A172 (cell line): ENCODE data around the gene MITF. TPM values are rescaled to one million over a fixed set of nuclear protein-coding genes. Genes with fewer than 3 reads are reported as not detected.

ENCODE experiments used
- DNase-seq: peaks from one replicate; pipeline ENCODE4 v3.0.0-alpha.2; 2015; ENCODE audit warnings: low spot score
- total RNA-seq: library from RNA; depleted of rRNA; stranded (reverse); fragments of >200 nt; shearing (Covaris generic); gene quantifications from 2 replicates; pipeline ENCODE4 v1.2.3, GENCODE V29; 2014

MITF gene
- total RNA-seq, 1 experiment from 2014 or later = 25.6 TPM

DNA sequence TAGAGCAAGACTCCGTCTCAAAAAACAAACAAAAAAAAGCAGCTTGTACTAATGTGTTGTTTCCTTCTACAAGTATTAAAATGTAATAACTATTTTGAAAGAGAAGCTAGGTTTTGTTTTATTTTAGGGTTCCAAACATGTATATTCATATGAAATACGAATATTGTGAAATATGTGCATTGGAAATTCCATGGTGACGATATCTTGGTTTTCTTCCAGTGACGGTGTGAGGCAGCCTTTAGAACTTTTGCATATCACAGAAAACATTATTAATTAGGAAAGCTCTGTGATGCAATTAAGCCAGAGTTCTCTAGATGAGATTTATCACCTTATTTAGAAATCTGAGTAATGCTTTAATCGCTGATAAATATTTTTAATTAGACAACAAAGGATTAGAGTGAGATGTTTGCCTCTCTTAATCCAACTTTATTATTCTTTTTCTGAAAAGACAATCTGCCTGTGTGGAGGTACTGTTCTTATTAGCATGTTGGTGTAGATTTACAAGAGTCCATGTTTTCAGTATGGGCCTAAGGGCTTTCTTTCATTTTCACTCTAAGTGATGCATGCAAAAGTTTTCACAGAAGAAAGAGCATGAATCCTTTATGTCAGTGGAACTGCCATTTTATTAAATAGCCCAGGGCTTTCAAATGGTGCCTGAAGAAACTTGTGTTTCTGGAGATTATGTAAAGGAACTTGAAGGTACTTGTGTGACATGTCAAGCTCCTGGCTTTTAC lies 222.6 kb downstream of the MITF start:
- no peak for DNase-seq

DNA sequence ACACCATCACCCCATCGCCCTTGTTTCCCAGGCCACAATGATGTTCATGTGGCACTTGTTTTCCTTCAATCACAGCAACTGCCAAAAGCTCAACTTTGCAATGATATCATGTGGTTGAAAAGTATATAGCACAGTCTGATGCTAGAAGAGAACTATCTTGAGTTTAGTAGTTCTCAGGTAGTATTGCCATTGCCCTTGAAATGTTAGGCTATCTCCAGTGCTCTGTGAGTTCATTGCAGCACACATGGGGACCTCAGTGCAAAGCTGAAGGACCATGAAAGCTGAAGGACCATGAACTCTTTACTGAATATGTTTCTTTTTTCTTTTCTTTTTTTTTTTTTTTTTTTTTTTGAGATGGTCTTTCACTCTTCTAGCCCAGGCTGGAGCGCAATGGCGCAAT lies 224.4 kb downstream of the MITF start:
- no peak for DNase-seq

DNA sequence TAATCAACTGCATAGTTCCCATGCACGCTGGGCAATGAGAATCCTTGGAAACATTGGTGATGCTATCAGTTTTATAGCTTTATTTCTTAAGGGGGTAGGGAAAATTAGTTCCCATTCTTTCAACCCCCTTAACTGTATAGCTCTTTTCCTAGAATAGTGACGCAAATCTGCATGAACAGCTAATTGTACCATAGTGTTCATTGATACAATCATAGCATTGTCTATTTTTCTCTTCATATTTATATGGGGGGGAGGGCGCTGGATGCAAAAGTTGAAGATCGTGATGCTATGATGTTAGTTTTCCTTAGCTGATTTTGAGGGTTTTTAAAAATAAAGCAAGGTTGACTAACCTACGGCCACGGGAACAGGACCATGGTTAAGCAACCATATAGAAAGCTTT lies 227.9 kb downstream of the MITF start:
- DNase-seq = no peak

DNA sequence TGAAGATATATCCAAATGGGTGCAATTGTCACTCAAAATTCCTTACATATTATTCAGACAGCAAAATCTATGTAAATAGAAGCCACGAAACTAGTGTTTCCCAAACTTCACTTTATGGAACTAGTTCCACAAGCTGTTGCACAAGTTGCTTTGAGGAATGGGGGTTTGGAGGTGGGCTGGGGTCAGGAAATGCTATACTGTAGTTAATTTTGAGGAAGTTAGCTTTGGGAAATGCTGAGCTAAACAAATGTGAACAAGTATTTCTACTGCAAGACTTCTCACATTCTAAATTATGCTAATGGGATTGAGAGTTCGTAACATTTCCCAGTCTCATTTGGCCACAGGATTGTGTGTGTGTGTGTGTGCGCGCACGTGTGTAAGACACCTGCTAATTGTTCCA lies 231.6 kb downstream of the MITF start:
- no peak for DNase-seq

DNA sequence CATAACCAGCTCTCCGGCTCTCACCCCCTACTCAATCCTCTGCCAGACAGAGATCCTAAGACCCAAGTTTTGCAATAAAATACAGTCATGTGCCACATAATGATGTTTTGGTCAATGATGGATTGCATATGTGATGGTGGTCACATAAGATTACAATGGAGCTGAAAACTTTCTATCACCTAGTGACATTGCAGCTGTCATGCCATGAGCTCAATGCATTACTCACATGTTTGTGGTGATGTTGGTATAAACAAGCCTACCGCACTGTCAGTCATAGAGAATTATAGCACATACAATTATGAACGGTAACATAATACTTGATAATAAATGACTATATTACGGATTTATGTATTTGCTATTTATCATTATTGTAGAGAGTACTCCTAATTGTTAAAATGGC lies 233.4 kb downstream of the MITF start:
- DNase-seq = no peak

DNA sequence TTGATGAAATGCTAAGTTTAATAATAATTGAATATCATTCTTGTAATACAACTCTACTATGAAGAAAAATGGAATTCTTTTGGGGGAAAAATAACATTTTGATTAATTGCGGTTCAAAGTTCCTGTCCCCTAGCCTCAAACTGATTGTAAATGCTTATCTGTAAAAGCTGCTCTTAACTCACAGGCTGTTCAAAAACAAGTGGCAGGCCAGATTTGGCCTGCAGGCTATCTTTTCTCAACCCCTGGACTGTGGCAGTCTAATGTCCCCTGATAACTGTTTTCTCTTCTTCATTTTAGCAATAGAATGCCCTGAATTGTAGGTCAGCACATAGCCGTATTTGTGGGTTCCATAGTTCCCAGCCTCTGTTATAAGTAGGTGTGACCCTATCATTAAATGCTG lies 236.8 kb downstream of the MITF start:
- DNase-seq = no peak

DNA sequence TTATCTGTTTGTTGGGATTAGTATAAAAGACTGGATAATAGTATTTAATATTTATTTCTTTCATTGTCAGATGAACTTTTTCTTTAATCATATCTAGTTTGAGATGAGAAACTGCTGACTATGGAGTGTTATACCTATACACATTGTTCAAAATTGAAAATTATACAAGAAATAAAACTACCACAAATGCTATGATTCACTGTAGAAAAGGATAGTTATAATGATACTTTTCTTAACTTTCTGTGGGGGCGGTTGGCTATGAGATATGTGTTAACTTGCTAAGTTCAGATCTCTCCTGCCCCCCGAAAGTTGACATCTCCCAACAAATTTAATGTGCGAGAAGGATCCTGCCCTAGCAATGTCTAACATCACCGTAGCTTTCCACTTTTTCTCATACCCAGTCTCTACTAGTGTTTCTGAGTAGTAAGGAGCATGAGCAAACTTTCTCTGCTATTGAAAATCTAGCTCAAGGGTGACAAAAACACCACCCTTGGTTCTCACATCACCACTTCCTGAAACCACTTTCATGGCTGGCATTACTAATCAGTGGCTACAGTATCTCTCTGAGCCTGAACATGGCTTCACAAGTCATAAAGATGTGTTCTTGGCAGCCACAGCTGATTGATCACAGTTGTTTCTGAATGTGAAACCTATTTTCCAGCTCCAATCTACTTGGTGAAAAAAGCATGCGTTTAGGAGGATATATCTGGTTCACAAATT lies 244.4 kb downstream of the MITF start:
- DNase-seq = no peak

DNA sequence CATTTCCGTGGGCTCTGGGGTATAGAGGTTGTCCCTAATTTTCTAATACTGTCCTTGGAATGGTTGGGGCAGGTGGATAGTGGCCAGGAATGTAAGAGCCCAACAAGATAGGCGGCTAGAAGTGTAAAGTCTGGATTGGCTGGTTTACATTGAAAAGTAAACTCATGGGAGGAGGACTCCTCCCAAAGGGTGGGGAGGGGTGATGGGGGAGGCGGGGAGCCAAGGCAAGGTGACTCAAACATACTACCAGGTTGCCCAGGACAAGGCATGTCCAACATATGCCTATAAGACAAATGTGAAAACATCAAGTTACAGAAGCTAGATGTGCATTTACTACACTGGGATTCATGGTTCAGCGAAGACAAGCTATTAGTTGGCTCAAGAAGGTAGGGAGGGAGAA lies 246.0 kb downstream of the MITF start:
- no peak for DNase-seq

DNA sequence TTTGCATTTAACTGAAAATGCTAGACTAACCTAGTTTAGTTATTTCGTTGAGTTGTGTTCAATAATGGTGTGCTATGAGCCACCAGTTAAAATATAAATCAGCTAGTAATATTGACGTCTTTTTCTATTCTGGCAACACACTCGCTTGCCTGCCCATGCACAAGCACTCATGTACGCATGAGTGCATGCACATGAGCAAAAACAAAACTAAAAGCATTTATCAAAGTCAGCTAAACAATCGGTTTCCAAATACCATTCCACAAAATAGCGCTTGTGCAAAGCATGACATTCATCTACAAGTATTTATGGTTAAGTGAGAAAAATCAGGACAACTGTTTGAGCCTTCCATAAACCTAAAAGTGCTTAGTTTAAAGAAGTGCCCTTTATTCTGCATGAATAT lies 247.2 kb downstream of the MITF start:
- DNase-seq = no peak

DNA sequence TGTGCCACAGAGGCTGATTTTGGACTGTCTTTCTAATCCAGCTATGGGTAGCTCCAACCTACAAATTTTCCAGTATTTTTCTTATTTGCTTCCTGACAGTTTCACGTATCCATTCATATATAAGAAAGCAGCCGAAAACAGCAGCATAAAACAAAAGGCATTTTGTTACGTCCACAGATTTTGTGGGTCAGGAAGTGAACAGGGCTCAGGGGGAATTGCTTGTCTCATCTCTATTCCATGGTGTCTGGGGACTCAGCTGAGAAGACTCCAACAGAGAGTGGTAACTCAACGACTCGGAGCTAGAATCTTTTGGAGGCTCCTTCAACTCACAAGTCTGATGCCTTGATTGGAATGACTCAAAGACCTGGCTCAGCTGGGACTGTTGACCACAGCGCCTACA lies 248.6 kb downstream of the MITF start:
- no peak for DNase-seq

DNA sequence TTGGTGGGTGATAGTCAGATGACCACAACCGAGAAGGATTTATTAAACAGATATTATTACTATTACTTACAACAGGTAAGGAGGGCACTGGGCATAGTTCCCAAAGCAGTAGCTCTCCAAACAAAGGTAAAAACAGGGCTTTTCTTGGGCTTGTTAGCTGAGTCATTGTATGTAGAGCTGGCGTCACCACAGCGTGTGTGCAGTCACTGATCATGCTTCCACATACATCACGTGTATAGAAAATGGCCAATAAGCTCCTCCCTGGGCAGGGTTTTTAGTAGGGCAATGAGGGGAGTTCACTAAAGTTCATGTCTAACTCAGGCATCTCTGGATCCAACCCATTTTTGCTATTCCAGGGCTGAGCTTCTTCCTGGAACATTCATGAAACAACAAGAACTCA lies 254.5 kb downstream of the MITF start:
- no peak for DNase-seq

DNA sequence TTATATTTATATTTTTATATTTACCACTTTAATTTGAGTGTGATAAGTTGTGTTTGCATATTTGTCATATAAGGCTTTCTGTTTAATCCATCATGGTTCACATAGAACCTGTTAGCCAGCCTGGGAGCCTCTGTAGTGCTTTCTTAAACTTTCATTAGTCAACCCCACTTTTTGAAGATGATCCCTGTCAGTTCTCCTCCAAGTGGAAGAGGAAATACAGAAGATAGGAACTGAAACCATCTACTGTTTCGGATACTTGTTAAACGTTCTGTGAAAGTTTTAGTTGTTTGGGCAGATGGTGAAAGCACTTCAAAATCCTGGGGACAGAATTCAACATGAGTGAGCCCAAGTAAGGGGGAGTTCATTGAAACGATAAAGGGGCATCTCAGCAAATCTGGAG lies 255.7 kb downstream of the MITF start:
- DNase-seq = no peak

DNA sequence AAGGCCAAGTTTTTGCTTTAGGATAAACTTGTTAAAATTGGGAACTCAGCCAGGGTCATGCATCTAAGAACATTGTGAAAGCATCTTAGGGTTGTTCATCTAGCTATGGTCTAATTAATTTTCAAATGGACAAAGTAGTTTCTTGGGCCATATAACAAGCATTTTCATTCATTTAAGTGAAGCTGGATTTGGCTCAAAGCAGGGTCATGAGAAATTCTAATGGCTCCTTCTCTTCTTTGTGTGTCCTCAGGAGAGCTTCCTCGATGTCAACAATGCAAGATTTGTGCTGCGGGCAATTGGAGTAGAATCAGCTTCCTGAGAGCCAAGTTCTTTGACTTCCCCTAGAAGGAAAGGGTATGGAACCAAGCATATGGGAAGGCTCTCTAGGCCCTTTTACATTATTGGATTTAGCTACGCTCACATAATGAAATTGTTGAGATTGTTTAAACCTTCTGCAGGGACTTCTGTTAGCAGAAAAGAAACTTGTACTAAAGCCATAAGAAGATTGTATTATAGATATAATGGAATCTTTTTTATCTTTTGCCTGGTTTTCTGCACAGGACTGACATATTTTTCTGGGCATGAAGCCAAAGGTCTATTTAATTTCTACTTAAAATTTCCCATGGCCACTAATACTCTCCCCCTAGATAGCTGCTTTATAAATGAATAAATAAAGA lies 258.5 kb downstream of the MITF start:
- no peak for DNase-seq

DNA sequence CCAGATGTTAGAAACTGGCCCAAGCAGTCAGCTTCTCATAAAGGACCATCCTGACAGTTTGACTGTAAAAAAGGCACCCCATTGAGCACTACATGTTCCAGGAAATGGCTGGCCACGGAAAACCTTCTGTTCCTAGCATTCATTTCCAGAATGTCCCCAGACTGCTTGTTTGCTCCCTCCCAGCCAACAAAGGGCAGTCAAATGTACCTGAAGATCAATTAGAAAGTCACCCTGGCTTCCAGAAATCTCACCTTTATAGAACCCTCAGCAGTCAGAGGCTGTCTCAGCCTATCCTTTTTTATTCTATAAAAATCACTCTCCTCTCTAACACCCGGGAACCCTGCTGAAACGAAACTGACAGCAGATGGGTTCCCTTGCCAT lies 259.5 kb downstream of the MITF start:
- peak; percentile 6 for DNase-seq

DNA sequence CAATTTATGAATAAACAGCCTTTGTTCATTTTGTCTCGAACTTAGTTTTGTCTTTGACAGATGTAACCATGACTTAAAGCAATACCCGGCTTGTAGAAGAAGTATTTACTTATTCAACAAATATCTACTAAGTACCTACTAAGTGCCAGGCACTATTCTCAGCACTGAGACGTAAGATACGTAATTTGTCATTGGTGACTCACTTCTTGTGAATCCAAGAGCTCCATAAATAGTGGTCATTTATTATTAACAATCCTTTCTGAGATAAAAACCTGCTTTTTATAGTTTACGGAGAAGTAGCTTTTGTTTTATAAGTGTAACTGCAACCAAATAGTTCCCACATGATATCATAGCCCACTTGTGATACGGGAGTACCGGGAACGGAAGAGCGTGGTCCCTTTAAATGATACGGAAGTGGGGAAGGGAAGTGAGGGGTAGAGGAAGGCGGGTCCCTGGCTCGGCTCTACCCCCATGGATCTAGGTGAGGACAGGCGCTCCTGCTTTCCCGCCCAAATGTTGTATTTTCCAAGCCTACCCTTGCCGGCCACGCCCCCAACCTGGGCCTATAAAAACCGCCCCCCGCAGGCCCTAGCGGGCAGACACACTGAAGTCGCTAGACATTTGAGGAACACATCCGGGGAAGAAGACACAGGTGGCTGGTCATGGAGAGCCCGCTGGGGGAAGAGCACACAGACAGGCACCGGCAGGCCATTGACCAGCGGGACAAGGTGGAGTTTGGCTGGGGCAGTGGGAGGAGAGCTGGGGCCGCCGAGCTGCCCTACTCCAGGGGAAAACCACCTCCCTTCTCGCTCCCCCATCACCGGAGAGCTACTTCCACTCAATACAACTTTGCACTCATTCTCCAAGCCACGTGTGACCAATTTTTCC lies 260.1 kb downstream of the MITF start, which contains the start of gene SAMMSON:
Gene SAMMSON (plus strand): TSS at position 594 of the 888 bp plus-strand sequence.
- peak; percentile 88 for DNase-seq

DNA sequence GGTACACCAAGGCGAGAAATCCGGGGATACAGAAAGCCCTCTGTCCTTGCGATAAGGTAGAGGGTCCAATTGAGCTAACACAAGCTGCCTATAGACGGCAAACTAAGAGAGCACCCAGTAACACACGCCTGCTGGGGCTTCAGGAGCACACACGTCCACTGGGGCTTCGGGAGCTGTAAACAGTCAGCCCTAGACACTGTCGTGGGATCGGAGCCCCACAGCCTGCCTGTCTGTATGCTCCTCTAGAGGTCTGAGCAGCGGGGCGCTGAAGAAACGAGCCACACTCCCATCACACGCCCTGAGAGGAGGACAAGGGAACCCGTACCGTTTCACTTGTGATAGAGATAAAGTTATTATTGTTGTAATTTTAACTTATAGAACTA lies 260.8 kb downstream of the MITF start:
- peak; percentile 13 for DNase-seq

DNA sequence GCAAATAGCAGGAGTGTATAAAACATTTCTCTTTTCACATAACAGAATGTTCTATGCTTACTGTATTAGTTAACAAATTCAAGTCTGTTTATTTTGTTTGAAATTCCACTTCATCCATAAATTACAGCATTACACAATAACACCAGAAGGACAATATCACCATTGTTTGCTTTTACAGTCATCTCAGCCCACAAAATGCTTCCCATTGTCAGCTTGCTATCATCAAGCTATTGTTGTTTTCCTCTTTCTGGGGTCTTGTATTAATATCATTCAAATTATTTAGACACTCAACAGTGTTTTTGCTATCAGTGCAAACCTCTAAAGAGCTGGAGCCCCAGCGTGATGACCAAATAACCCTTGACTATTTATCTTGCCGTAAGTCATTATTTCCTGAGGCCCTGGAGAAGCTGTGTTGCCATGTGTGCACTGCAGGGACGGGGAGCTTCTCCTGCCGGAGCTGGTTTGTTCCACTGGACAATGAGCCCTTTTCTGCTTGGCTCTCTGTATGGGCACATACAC lies 261.4 kb downstream of the MITF start:
- DNase-seq = peak; percentile 22

DNA sequence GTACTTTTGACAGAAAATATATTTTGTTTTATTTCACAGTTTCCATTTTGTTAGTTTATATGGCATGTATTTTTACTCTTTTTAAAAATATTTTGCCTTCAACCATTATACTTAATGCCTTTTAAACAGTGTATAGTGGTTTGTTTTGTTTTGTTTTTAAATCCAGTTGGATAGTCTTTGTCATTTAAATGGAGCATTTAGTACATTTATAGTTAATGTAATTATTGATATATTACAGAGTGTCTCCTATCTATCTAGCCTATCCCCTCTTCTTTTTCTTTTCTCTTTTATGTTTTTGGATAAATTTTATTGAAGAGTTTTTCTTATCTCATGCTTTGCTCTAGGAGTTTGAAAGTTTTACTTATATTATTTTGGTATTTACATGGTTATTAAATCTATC lies 263.9 kb downstream of the MITF start:
- no peak for DNase-seq

DNA sequence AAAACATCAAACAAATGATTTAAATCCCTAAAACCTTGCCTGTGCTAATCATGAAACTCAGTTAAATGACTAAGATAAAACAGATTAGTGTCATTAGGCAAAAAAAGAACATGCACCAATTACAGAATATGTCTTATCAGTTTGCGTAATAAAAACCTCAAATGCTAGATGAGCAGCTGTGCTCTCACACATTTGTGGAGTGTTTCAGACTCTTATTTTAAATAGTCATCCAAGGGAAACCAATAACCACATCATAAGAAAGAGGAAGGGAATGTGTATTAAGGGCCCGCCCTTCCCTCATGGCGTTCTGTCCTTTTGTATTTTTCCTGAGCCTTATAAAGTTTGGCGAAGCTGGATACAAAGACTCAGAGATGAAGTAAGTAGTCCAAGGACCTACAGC lies 266.8 kb downstream of the MITF start:
- DNase-seq = no peak

DNA sequence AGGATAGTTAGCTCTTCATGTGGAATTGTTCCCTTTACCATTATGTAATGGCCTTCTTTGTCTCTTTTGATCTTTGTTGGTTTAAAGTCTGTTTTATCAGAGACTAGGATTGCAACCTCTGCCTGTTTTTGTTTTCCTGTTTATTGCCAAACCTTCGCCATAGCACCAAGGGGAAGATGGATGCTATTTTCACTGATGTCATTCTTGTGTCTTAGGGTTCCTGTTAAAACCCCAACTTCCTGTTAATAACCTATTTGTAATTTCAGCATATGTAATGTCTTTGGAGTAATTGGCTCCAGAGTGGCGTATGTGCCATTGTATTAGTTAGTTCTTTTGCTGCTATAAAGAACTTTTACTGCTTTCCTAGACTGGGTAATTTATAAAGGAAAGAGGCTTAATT lies 271.1 kb downstream of the MITF start:
- no peak for DNase-seq

DNA sequence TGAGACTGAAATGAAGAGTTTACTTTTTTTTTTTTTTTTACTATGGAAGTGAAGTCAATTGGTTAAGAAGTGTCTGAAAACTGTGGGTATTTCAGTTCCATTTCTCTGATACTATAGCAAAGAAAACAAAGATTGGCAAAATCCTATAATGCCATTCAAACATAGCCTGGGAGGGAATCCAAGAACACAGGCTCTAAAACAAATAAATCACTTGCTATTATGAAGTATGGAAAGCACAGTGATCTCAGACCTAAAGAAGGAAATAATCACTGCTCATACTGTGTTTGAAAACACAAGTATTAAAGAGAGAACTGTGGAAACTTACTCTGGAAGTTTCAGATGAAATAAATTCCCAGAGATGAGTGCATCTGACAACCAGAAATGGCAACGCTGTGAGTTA lies 272.3 kb downstream of the MITF start:
- no peak for DNase-seq
